CD14-positive monocyte (primary cell): ENCODE results near the gene SPTLC1. TPM values are rescaled to one million over a fixed set of nuclear protein-coding genes. Genes with fewer than 3 reads are reported as not detected.

Source experiments
- DNase-seq, 3 donors: peaks; one replicate each; pipeline ENCODE4 v3.0.0-alpha.2; 2011 to 2022
- H2AFZ ChIP-seq: 2 replicates; pipeline ENCODE4 v1.6.0; 2012; ENCODE audit warnings: mild to moderate bottlenecking, low read depth, low read length, inconsistent platforms; ENCODE audit not compliant: insufficient read depth, poor library complexity, severe bottlenecking
- H3K27ac ChIP-seq, 2 donors: 1 replicate in 1 of 2; 2 replicates in 1 of 2; pipeline ENCODE4 v1.5.1; 2012 to 2013; ENCODE audit warnings: low read length in 2 of 2, control low read depth in 1 of 2, inconsistent platforms in 1 of 2, low read depth in 1 of 2, mild to moderate bottlenecking in 1 of 2
- H3K27me3 ChIP-seq, 2 donors: one replicate each; pipeline versions ENCODE4 v1.6.0 to v1.6.1; 2011 to 2013; ENCODE audit warnings: low read length in 2 of 2; ENCODE audit not compliant: control insufficient read depth in 2 of 2, insufficient read depth in 2 of 2
- H3K36me3 ChIP-seq, 2 donors: replicated peaks in 1 of 2; 1 replicate in 1 of 2; 2 replicates in 1 of 2; pipeline versions ENCODE4 v1.5.1 to v1.6.1; 2012 to 2013; ENCODE audit warnings: low read length in 2 of 2, control low read depth in 1 of 2, inconsistent platforms in 1 of 2, mild to moderate bottlenecking in 1 of 2; ENCODE audit not compliant: insufficient read depth in 2 of 2, control insufficient read depth in 1 of 2
- H3K4me1 ChIP-seq, 2 donors: 1 replicate in 1 of 2; 2 replicates in 1 of 2; pipeline versions ENCODE4 v1.5.1 to v1.6.1; 2012 to 2013; ENCODE audit warnings: low read length in 2 of 2, control low read depth in 1 of 2, inconsistent platforms in 1 of 2, mild to moderate bottlenecking in 1 of 2, moderate library complexity in 1 of 2; ENCODE audit not compliant: insufficient read depth in 2 of 2, control insufficient read depth in 1 of 2
- H3K4me2 ChIP-seq: replicated peaks from 2 replicates; pipeline ENCODE3; 2012; ENCODE audit warnings: low read length, moderate library complexity, mild to moderate bottlenecking; ENCODE audit not compliant: poor library complexity, severe bottlenecking; ENCODE audit errors: extremely low read depth
- H3K4me3 ChIP-seq, 3 experiments: fragments of 200-600 bp in 1 of 3; sonication (generic) in 1 of 3; replicated peaks in 1 of 3; 1 replicate in 2 of 3; 2 replicates in 1 of 3; pipeline ENCODE4 v1.5.1; 2011 to 2013; ENCODE audit warnings: low read length in 3 of 3, mild to moderate bottlenecking in 3 of 3, control low read depth in 2 of 3, low read depth in 2 of 3, inconsistent platforms in 1 of 3, moderate library complexity in 1 of 3
- H3K79me2 ChIP-seq: 2 replicates; pipeline ENCODE4 v1.6.0; 2012; ENCODE audit warnings: mild to moderate bottlenecking, control low read depth, inconsistent platforms, low read length, moderate library complexity; ENCODE audit not compliant: insufficient read depth
- H3K9ac ChIP-seq: 2 replicates; pipeline ENCODE4 v1.6.0; 2017; ENCODE audit warnings: low read length, mild to moderate bottlenecking; ENCODE audit not compliant: insufficient read depth, poor library complexity, severe bottlenecking
- H3K9me3 ChIP-seq, 2 donors: replicated peaks in 1 of 2; 1 replicate in 1 of 2; 2 replicates in 1 of 2; pipeline versions ENCODE4 v1.5.1 to v1.6.1; 2012 to 2013; ENCODE audit warnings: low read length in 2 of 2, control low read depth in 1 of 2; ENCODE audit not compliant: control insufficient read depth in 1 of 2, insufficient read depth in 1 of 2
- H4K20me1 ChIP-seq: 2 replicates; pipeline ENCODE4 v1.6.0; 2012; ENCODE audit warnings: mild to moderate bottlenecking, low read length, control low read depth, moderate library complexity; ENCODE audit not compliant: insufficient read depth
- H3K27ac Mint-ChIP-seq, 7 donors: one replicate each; pipeline ENCODE4 v1.8.0; 2020; ENCODE audit warnings: mild to moderate bottlenecking in 7 of 7, mixed read lengths in 7 of 7, moderate library complexity in 6 of 7, inconsistent platforms in 2 of 7
- H3K27me3 Mint-ChIP-seq, 3 donors: one replicate each; pipeline ENCODE4 v1.8.0; 2021 to 2022; ENCODE audit warnings: low read depth in 3 of 3, mild to moderate bottlenecking in 3 of 3, mixed read lengths in 3 of 3, moderate library complexity in 3 of 3, inconsistent platforms in 1 of 3
- H3K36me3 Mint-ChIP-seq, 2 donors: one replicate each; pipeline ENCODE4 v1.8.0; 2020; ENCODE audit warnings: mixed read lengths in 2 of 2, inconsistent platforms in 1 of 2, mild to moderate bottlenecking in 1 of 2
- H3K4me1 Mint-ChIP-seq: one replicate; pipeline ENCODE4 v1.8.0; 2020; ENCODE audit warnings: mild to moderate bottlenecking, mixed read lengths
- H3K4me3 Mint-ChIP-seq, 2 donors: one replicate each; pipeline ENCODE4 v1.8.0; 2020; ENCODE audit warnings: mild to moderate bottlenecking in 2 of 2, mixed read lengths in 2 of 2, moderate library complexity in 1 of 2
- H3K9me3 Mint-ChIP-seq, 7 donors: one replicate each; pipeline ENCODE4 v1.8.0; 2020 to 2022; ENCODE audit warnings: mixed read lengths in 7 of 7, mild to moderate bottlenecking in 6 of 7, moderate library complexity in 6 of 7, inconsistent platforms in 2 of 7
- WGBS: methylation state at CpG from one replicate; pipeline ENCODE4 v1.1.5; 2013; ENCODE audit warnings: missing lambda C conversion rate; ENCODE audit not compliant: insufficient coverage; 5-methylcytosine and 5-hydroxymethylcytosine counted together
- intact Hi-C, 2 donors: fragments of 100-400 bp; cut with micrococcal nuclease; formaldehyde crosslinking; loops; one replicate each; pipeline versions ENCODE4 v1.15.0 to v1.15.1; 2023
- polyA plus RNA-seq, 3 donors: library from polyadenylated mRNA; depleted of rRNA in 1 of 3; unstranded in 2 of 3; stranded (reverse) in 1 of 3; fragments of 300-500 nt in 2 of 3; fragments of >200 nt in 1 of 3; fragmentation: Illumina TruSeq in 2 of 3; gene quantifications; 1 replicate in 2 of 3; 2 replicates in 1 of 3; pipeline ENCODE4 v1.2.3, GENCODE V29; 2012 to 2021
- TF ChIP-seq, protein P1 (sequence below): fragments of 200-600 bp; IDR thresholded peaks from one replicate; pipeline ENCODE4 v1.8.0; 2022; ENCODE audit warnings: antibody characterized with exemption, mild to moderate bottlenecking

Gene SPTLC1
- polyA plus RNA-seq, 3 donors = 37.4 to 92.4 (median 80.0) TPM

DNA sequence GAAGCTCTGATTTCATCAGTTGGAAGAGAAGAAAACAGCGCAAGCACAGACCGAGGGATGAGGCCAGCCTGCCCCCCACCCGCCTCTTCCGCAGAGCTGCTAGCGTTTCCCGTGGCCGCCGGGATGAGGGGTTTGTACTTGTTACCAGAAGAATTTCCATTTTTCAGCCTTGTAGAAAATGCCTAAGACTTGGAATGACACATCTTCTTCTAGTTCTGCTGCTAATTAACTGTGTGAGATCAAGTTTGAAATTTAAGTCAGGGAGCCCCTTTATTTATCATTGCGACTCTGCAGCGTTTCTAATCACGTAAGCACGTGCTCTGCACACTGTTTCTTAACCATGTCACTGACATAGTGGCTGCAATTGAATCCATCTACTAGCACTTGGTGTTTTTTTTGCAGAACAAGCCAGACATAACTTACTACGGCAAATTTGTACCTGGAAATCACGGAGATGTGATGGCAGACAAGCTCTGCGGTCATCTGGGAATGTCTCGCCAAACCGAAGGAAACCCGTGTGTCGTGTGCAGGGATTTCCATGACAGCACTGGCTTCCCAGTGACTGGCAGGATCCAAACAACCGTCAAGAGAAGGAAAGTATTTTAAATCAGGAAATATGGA, 123.4 kb downstream of the SPTLC1 start:
- H3K27me3 ChIP-seq = no peaks in the 10 kb centered on the region
- no peak overlapping the region for H3K4me2 ChIP-seq
- peaks cover 0 to 6% (median 0%) of the 10 kb centered on the region in 7 donors for H3K9me3 Mint-ChIP-seq
- DNase-seq = no peak
- no peak overlapping the region for H3K27ac ChIP-seq
- peaks cover 4% of the 10 kb centered on the region for H3K4me1 Mint-ChIP-seq
- H4K20me1 ChIP-seq = no peaks in the 10 kb centered on the region
- H3K9ac ChIP-seq = no peak overlapping the region
- no peaks in the 10 kb centered on the region for H3K9me3 ChIP-seq
- H3K27ac Mint-ChIP-seq = no peak overlapping the region
- TF ChIP-seq, protein P1, sequence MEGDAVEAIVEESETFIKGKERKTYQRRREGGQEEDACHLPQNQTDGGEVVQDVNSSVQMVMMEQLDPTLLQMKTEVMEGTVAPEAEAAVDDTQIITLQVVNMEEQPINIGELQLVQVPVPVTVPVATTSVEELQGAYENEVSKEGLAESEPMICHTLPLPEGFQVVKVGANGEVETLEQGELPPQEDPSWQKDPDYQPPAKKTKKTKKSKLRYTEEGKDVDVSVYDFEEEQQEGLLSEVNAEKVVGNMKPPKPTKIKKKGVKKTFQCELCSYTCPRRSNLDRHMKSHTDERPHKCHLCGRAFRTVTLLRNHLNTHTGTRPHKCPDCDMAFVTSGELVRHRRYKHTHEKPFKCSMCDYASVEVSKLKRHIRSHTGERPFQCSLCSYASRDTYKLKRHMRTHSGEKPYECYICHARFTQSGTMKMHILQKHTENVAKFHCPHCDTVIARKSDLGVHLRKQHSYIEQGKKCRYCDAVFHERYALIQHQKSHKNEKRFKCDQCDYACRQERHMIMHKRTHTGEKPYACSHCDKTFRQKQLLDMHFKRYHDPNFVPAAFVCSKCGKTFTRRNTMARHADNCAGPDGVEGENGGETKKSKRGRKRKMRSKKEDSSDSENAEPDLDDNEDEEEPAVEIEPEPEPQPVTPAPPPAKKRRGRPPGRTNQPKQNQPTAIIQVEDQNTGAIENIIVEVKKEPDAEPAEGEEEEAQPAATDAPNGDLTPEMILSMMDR = no peak
- H3K27me3 Mint-ChIP-seq = peaks cover 4 to 11% (median 9%) of the 10 kb centered on the region in 3 donors
- no peak overlapping the region for H3K4me3 ChIP-seq
- no peaks in the 10 kb centered on the region for H3K36me3 ChIP-seq
- no peaks in the 10 kb centered on the region for H3K79me2 ChIP-seq
- no peak overlapping the region for H2AFZ ChIP-seq
- intact Hi-C loops = no loop called here
- WGBS = 94% methylated on average over 17 of the region's 20 CpGs
- H3K4me1 ChIP-seq = no peaks in the 10 kb centered on the region
- H3K4me3 Mint-ChIP-seq = no peak overlapping the region
- H3K36me3 Mint-ChIP-seq = no peaks in the 10 kb centered on the region

- Mint-ChIP-seq H3K4me3 (no peak overlapping the region), H3K27ac (no peak overlapping the region), H3K27me3 (peaks cover 2 to 6% (median 2%) of the 10 kb centered on the region in 3 donors), H3K9me3 (peaks cover 7 to 19% (median 15%) of the 10 kb centered on the region in 7 donors), H3K36me3 (no peaks in the 10 kb centered on the region), H3K4me1 (no peaks in the 10 kb centered on the region)
- TF ChIP-seq, protein P1 = no peak
- Histone ChIP-seq H4K20me1 (no peaks in the 10 kb centered on the region), H3K36me3 (no peaks in the 10 kb centered on the region), H3K9ac (no peak overlapping the region), H3K4me2 (no peak overlapping the region), H3K4me3 (no peak overlapping the region), H2AFZ (no peak overlapping the region), H3K79me2 (no peaks in the 10 kb centered on the region), H3K9me3 (peaks cover 9 to 17% of the 10 kb centered on the region in 2 donors), H3K4me1 (no peaks in the 10 kb centered on the region), H3K27me3 (no peaks in the 10 kb centered on the region), H3K27ac (no peak overlapping the region)
- intact Hi-C loops = no loop called here
- 100% methylated on average over 1 of the region's 2 CpGs for WGBS
- DNase-seq = no peak
These were observed 129.0 kb downstream of the SPTLC1 start for GRCh38 chr9:91986248-91986647.
